Testis (tissue), 3 donors: ENCODE data around the gene IYD. TPM values are rescaled to one million over a fixed set of nuclear protein-coding genes. Genes with fewer than 3 reads are reported as not detected.

Source experiments
- DNase-seq: peaks from one replicate; pipeline ENCODE4 v3.0.0-alpha.2; 2019
- H3K27ac ChIP-seq, 2 donors: fragments of 200-600 bp; sonication (generic); one replicate each; pipeline ENCODE4 v1.5.1; 2019
- H3K27me3 ChIP-seq: fragments of 200-600 bp; sonication (generic); one replicate; pipeline ENCODE4 v1.5.1; 2019
- H3K36me3 ChIP-seq: fragments of 200-600 bp; sonication (generic); one replicate; pipeline ENCODE4 v1.5.1; 2017; ENCODE audit warnings: low read depth; ENCODE audit errors: missing control alignments
- H3K4me1 ChIP-seq: fragments of 200-600 bp; sonication (generic); one replicate; pipeline ENCODE4 v1.5.1; 2019
- H3K4me3 ChIP-seq, 2 donors: fragments of 200-600 bp; sonication (generic); one replicate each; pipeline ENCODE4 v1.5.1; 2017 to 2019
- H3K9me3 ChIP-seq: fragments of 200-600 bp; sonication (generic); one replicate; pipeline ENCODE4 v1.5.1; 2017
- POLR2A ChIP-seq: fragments of 450-650 bp; IDR thresholded peaks from one replicate; pipeline ENCODE4 v1.6.1; 2017; ENCODE audit warnings: antibody characterized with exemption, mild to moderate bottlenecking, moderate library complexity
- WGBS, 2 donors: methylation state at CpG; one replicate each; pipeline ENCODE4 v1.1.5; 2018; 5-methylcytosine and 5-hydroxymethylcytosine counted together
- intact Hi-C: fragments of 100-400 bp; cut with DNase I; formaldehyde crosslinking; loops from one replicate; pipeline ENCODE4 v1.15.1; 2023; ENCODE audit warnings: low total_unique reads
- polyA plus RNA-seq: library from polyadenylated mRNA; stranded (reverse); fragments of 350-450 nt; fragmentation: Illumina TruSeq; extraction: RNeasy Lipid Tissue Mini Kit (QIAGEN cat#74804); gene quantifications from one replicate; pipeline ENCODE4 v1.2.3, GENCODE V29; 2014; ENCODE audit warnings: low read depth, low replicate concordance; ENCODE audit not compliant: insufficient read depth
- total RNA-seq, 2 donors: library from RNA; depleted of rRNA; stranded (reverse); fragments of >200 nt; gene quantifications; one replicate each; pipeline ENCODE4 v1.2.3, GENCODE V29; 2016
- TF ChIP-seq, protein P1 (sequence below), 3 experiments: fragments of 450-650 bp in 2 of 3; fragments of 200-600 bp in 1 of 3; sonication (generic) in 1 of 3; IDR thresholded peaks; one replicate each; pipeline ENCODE4 v1.5.1; 2016 to 2019; ENCODE audit warnings: antibody characterized with exemption in 3 of 3, mild to moderate bottlenecking in 2 of 3, moderate library complexity in 1 of 3

The IYD gene
- total and polyA plus RNA-seq, 3 donors from 2014 or later = 0.24 to 1.6 (median 0.45) TPM

DNA sequence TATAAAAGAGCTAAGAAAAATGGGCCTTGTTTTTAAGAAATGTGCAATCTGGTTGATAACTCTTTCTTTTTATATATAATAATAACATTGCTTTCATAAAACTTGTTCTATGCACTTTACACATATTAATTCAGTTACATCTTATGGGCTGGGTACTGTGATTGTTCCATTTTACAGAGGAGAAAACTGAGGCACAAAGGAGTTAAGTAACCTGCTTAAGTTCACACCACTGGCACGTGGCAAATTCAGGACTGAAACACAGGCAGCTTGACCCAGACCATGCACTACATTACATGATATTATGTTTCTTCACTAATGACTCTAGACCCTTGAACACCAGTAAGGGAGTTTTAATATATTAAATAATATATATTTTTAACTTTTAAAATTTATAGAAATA is 15.4 kb upstream of the IYD start:
- H3K36me3 ChIP-seq = no peaks in the 10 kb centered on the region
- 72 to 73% methylated on average over 1 of the region's 1 CpG for WGBS, 2 donors
- no peaks in the 10 kb centered on the region for H3K27me3 ChIP-seq
- DNase-seq = no peak
- H3K4me1 ChIP-seq = peaks cover 23% of the 10 kb centered on the region
- H3K9me3 ChIP-seq = no peaks in the 10 kb centered on the region
- no peak for TF ChIP-seq POLR2A
- TF ChIP-seq, protein P1, sequence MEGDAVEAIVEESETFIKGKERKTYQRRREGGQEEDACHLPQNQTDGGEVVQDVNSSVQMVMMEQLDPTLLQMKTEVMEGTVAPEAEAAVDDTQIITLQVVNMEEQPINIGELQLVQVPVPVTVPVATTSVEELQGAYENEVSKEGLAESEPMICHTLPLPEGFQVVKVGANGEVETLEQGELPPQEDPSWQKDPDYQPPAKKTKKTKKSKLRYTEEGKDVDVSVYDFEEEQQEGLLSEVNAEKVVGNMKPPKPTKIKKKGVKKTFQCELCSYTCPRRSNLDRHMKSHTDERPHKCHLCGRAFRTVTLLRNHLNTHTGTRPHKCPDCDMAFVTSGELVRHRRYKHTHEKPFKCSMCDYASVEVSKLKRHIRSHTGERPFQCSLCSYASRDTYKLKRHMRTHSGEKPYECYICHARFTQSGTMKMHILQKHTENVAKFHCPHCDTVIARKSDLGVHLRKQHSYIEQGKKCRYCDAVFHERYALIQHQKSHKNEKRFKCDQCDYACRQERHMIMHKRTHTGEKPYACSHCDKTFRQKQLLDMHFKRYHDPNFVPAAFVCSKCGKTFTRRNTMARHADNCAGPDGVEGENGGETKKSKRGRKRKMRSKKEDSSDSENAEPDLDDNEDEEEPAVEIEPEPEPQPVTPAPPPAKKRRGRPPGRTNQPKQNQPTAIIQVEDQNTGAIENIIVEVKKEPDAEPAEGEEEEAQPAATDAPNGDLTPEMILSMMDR (IDR thresholded peaks at IDR 0.05) = no peak
- intact Hi-C loops = no loop called here
- no peak overlapping the region for H3K27ac ChIP-seq
- no peak overlapping the region for H3K4me3 ChIP-seq

DNA sequence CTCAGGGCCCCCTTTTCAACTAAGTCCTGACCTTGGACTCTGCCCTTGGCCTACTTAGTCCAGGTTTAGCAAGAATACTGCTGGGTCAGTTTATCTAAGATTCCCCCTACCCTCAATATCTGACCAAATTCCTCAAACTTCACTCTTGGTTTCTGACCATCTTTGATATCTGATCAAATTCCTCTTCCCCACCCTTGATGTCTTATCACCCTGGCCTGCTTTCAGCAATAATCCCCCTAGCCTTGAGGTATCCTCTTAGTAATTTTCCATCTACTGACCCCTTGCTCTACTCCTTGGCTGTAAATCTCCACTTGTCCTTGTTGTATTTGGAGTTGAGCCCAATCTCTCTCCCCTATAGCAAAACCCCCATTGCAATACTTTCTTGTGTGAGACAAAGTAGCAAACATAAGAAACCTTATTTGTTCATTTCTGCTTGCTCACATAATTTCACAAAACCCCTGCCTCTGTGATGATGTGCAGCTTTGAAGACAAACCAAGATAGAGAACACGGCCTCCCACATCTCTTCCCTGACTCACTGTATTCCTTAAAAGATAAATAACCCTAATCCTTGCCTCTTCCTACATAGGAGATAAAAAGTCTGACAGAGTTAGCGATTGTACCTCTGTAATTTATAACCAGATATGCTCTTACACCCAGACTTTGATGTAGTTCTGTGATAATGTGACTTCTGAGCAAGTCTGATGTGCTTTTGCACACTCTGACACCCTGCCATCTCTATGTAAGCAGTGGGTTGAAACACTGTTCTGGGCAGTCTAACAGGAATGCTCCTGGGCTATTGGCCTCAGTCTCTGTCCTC is 13.8 kb upstream of the IYD start:
- H3K4me3 ChIP-seq = no peak overlapping the region
- peak overlapping the region; percentile 48 to 62 for H3K27ac ChIP-seq
- no peak for TF ChIP-seq POLR2A
- TF ChIP-seq, protein P1 (IDR thresholded peaks at IDR 0.05) = no peak
- H3K27me3 ChIP-seq = no peaks in the 10 kb centered on the region
- WGBS, 2 donors = 32 to 48% methylated on average over 2 of the region's 2 CpGs
- no peaks in the 10 kb centered on the region for H3K9me3 ChIP-seq
- no peaks in the 10 kb centered on the region for H3K36me3 ChIP-seq
- peaks cover 26% of the 10 kb centered on the region for H3K4me1 ChIP-seq
- peak; percentile 79 for DNase-seq
- intact Hi-C loops = no loop called here

DNA sequence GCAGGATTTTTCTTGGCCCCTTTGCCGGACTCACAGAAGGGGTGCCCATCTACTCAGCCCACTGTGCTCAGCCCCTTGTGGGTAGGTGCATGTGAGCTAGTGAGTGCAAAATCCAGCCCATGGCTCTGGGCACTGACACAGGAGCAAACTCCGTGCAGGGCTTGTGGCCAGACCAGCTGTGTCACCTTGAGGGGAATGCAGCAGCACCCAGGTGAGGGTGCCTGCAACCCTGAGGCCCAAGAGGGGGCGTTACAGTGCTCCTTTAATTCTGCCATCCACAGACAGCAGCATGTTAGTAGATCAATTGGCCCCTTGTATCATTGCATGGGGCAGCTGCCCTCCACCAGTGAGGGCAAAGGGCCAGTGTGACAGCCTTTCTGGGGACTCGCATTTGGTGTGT is 12.9 kb upstream of the IYD start:
- no peak for DNase-seq
- intact Hi-C loops = no loop called here
- Histone ChIP-seq H3K4me1 (peaks cover 26% of the 10 kb centered on the region), H3K27ac (peak overlapping the region; percentile 36 to 39), H3K9me3 (no peaks in the 10 kb centered on the region), H3K27me3 (no peaks in the 10 kb centered on the region), H3K4me3 (no peak overlapping the region), H3K36me3 (no peaks in the 10 kb centered on the region)
- TF ChIP-seq POLR2A = no peak
- TF ChIP-seq, protein P1 (IDR thresholded peaks at IDR 0.05) = no peak
- WGBS, 2 donors = 72 to 88% methylated on average over 4 of the region's 4 CpGs

DNA sequence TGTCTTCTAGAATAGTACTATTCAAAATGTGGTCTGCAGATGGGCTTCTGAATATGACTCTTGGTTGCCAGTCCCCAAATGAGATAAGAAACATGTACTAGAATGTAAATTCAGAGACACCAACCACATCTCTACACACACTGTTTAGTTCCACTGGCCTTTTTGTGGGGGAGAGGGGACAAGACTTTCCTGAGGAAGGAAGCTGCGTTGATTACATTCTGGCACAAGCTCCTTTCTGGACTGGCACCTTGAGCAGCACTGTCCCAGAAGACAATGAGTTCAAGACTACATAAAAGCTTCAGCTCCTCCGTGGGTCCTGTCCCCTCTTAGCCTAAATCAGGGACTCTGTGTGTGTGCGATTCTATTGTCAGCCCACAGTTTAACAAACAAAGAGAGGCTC is 6.9 kb upstream of the IYD start:
- intact Hi-C loops = no loop called here
- TF ChIP-seq POLR2A = no peak
- TF ChIP-seq, protein P1 (IDR thresholded peaks at IDR 0.05) = no peak
- H3K4me1 ChIP-seq = peaks cover 17% of the 10 kb centered on the region
- H3K27me3 ChIP-seq = no peaks in the 10 kb centered on the region
- 70 to 79% methylated on average over 3 of the region's 3 CpGs for WGBS, 2 donors
- no peaks in the 10 kb centered on the region for H3K36me3 ChIP-seq
- no peak for DNase-seq
- peak overlapping the region in 1 of 2 donors; percentile 18 for H3K27ac ChIP-seq
- H3K9me3 ChIP-seq = no peaks in the 10 kb centered on the region
- no peak overlapping the region for H3K4me3 ChIP-seq

DNA sequence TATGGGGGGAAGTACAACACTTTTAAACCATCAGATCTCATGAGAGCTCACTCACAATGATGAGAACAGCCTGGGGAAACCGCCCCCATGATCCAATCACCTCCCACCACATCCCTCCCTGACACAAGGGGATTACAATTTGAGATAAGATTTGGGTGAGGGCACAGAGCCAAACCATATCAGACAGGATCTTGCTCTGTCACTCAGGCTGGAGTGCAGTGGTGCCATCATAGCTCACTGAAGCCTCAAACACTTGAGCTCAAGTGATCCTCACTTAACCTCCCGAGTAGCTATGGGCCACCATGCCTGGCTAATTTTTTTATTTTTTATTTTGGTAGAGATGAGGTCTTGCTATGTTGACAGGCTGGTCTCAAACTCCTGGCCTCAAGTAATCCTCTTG is 5.1 kb upstream of the IYD start:
- no peak overlapping the region for H3K4me3 ChIP-seq
- no peak for DNase-seq
- peaks cover 17% of the 10 kb centered on the region for H3K4me1 ChIP-seq
- TF ChIP-seq POLR2A = no peak
- TF ChIP-seq, protein P1 (IDR thresholded peaks at IDR 0.05) = no peak
- H3K27me3 ChIP-seq = no peaks in the 10 kb centered on the region
- H3K27ac ChIP-seq = peak overlapping the region; percentile 36 to 70
- no peaks in the 10 kb centered on the region for H3K9me3 ChIP-seq
- WGBS, 2 donors = 77 to 92% methylated on average over 2 of the region's 2 CpGs
- intact Hi-C loops = no loop called here
- no peaks in the 10 kb centered on the region for H3K36me3 ChIP-seq
